GM18909 (cell line): ENCODE measurements around the gene ASIC4.
A peak's percentile ranks its signal among the peaks of the same experiment; 100 is the strongest.

Experiments
- ATAC-seq: cut with Tn5 transposase; IDR thresholded peaks from one replicate; pipeline ENCODE4 v1.9.1; 2021; ENCODE audit warnings: mild to moderate bottlenecking; ENCODE audit not compliant: unreplicated experiment, poor library complexity

ASIC4 gene

DNA sequence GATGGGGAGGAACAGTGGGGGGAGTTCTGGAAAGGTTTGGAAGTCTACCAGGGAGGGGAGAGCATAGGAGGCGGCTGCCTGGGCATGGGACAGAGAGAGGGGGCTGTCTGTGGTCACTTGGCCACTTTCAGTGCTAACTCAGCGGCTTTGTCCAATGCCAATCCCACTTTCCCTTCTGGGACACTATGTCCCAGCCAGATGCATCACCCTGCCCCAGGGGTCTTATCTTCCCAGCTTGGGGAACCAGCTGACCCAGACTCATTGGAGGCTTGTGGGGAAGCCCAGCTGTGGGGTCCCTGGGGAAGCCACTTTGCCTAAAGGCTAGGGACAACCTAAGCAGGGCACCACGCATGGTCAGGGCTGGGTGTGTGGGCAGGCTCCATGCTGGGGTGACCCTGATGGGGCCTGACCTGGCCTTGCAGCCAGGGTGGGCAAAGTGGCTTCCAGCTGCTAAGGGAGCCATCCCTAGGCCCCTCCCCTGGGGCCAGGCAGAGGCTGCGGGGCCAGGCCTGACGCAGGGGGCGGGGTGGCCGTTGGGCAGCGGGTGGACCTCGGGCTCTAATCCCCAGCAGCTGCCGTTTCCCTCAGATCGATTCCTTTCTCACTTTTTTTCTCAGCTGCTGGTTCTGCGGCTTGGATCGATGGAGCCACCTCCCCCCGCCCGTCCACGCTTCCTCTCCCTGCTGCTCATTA is 1.6 kb upstream of the ASIC4 start:
- ATAC-seq: no peak

DNA sequence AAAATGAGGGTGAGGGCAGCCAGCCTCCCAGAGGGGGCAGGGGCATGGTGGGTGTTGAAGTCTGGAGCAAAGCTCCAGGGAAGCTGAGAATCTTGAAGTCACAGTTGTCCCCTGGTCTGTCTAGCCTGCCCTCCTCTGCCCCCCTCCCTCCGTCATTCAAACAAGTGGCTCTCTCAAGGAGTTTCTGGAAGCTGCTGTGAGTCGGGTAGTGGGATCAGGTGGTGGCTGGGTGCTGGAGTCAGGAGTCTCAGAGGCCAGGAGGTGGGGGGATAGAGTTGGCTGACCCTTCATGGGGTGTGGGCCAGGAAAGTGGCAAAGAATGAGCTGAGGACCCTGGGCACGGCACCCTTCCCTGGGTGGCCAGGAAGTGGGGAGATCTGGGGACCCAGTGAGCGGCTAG is 495 bp upstream of the ASIC4 start:
- no peak for ATAC-seq

GRCh38 chr2:219514836-219515235 is 554 bp downstream of the ASIC4 start:
- no peak for ATAC-seq

- ATAC-seq: no peak
These were observed 1.8 kb downstream of the ASIC4 start for GRCh38 chr2:219515874-219516629.

DNA sequence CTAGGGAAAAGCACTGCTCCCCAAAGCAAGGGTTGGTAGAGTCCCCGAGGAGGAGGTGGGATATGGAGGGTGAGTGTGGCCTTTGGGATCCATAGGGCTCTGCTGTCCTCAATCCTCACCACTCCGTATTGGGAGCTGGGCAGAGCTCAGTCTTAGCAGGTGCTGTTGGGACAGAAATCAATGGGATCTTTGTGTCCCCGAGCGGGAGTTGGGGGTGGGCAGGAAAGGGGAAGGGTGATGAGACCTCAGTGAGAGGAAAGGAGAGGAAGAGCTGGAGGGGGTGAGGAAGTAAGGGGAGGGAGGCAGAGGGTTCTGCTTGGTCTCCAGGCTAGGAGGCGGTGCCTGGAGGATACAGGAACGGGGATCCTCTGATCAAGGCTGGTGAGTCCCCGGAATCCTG is 2.6 kb downstream of the ASIC4 start:
- no peak for ATAC-seq

- no peak for ATAC-seq
These were observed 3.9 kb downstream of the ASIC4 start for GRCh38 chr2:219517954-219518778.

DNA sequence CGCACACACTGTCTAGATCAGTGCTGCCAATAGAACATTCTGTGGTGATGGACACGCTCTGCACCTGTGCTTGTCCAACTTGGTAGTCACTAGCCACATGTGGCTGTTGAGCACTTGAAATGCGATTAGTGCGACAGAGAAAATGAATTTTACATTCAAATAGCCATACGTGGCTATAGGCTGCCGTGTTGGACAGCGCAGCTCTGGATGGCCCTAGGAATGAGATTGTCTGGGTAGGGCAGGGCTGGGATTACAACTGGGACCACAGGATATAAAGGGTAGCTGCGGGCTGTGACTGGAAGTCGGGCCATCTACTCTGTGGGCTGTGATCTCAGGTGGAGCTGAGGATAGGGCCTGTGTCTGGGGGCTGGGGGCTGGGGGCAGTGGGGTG is 5.2 kb downstream of the ASIC4 start:
- no peak for ATAC-seq

DNA sequence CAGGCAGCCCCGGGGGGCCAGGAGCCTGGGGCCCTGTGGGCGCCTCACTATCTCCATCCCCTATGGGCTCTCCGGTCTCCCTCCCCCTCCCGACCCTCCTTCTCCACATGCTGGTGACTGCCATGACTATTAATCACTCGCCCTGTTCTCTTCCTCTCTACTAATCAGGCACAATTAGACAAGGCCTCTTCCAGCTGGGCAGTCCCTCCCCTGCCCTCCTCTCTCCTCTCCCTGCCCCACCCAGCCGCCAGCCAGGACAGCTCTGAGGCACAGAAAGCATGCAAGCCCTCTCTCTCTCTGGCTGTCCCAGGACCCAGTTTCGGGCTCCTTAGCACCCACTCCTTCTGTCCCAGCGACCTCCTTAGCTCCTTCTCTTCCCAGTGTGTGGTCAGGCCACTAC is 5.8 kb downstream of the ASIC4 start:
- no peak for ATAC-seq

DNA sequence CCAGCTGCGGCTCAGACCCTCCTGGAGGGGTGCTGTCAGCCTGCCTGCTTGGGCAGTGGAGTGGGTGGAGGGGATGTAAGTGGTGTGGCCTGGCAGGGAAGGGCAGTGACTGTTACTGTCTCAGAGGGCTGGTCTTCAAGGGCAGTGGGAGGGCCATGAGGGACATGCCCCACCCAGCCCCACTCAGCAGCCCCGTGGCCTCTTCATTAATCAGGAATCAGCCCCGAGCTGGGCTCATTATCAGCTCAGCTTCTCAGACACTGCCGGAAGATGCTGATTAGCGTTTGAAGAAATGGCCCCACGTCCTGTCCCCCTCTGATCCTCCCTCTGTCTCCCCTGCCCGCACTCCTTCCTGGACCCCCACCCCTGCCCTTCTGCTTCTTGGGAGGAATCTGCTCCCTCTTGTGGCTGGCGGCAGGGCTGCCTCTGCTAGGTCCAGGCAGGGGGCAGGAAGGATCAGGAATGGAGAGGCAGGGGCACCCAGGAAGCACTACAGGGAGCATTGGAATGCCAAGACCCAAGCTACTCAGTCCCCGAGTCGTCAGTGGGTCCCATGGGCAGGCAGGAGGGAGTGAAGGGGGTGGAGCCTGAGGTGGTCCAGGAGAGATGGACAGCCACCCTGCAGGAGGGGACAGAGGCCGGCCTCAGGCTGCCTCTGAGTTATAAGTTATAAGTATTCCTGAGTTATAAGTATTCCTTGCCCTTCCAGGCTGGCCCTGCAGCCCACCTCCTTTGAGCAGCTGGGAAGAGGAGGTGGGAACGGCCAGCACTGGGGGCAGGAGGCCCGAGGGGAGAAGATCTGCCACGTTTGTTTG is 7.0 kb downstream of the ASIC4 start:
- ATAC-seq: no peak

DNA sequence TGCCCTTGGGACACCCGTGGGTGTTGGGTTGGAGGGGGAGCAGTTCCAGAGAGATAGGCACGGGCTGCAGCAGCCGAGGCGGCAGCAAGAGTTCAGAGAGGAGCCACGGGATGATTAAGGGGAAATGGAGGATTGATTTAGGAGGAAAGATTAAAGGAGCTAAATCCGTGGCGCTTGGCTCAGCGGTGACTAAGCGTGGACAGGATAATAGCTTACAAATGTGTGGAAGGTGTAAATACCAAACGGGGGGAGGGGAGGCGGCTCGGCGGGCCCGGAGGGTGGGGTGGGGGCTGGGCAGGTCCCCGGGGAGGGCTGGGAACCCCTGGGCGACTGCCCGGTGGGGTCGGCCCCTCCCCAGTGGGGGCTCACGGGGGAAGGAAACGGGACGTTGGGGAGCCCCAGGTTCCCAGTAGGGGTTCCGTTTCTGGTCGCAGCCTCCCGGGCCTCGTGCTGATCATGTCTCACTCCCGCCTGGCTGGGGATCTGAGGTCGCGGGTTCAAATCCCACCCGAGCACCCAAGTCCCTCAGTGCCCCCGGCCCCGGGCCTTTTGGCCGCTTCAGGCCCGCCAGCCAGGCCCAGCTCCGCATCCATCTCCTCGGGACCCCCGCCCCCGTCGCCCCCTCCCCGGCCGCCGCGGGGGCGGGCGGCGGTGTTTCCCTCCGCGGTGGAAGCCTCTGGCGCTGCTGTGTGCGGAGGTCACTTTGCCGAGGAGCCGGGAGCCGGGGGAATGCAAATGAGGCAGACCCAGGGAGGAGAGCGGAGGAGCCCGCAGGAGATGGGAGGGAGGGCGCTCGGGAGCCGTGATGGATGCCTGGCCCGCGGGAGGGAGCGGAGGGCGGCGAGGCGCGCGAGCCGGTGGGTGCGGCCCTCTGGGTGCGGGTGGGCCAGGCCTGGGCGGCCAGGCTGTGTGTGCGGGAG is 8.1 kb downstream of the ASIC4 start:
- no peak for ATAC-seq

GRCh38 chr2:219523031-219523671 is 8.9 kb downstream of the ASIC4 start:
- ATAC-seq: no peak

- no peak for ATAC-seq
These were observed 10.5 kb downstream of the ASIC4 start for GRCh38 chr2:219524817-219525216.

- no peak for ATAC-seq
These were observed 11.4 kb downstream of the ASIC4 start for GRCh38 chr2:219525533-219526232.

DNA sequence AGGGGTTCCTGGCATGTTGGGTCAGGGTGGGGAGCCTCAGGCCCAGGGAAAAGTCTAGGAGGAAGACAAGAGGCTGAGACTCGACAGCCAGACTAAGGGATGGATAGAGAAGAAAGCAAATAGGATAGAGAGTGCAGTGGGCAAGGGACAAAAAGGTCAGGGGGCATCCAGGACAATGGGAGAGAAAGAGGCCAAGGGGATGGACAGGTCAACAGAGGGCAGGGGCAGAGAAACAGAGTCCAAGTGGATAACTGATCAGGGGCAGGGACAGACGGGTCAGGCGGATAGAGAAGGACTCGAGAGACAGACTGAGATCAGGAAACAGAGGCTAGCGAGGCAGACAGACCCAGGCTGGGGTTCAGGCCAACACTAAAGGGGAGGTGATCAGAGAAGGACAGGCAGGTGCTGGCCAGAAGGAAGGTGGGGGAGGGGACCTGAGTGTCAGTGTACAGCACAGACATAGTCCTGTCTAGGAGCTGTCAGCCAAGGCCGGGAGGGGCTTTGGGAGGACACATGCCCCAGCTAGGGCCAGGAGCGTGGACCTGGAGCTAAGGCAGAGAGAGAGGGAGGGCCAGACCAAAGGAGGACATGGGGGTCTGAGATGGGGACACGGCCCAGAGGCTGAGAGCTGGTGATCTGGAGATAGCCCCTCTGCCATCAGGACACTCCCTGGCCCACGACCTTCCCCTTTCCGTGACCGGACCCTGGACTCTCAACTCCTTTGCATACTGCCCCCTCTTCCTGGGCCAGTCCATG is 12.2 kb downstream of the ASIC4 start:
- no peak for ATAC-seq

DNA sequence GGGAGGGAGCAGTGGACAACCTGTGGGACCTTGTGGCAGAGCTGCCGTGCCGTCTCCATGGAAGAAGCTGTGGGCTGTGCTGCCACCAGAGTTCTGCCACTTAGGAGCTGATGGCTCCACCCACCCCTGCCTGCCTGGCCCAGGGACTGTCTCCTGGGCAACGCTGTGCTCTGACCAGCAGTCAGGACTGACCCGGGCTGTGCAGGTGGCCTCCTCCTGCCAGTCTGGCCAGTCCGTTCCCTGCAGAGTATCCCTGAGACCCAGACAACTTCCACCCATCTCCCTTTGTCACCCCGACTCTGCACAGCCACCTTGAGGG is 12.8 kb downstream of the ASIC4 start:
- ATAC-seq: no peak

- no peak for ATAC-seq
These were observed 13.2 kb downstream of the ASIC4 start for GRCh38 chr2:219527472-219527871.

- ATAC-seq: peak; percentile 83
These were observed 16.0 kb downstream of the ASIC4 start for GRCh38 chr2:219530048-219530963.
